GM12873 (cell line): ENCODE measurements around the gene CFAP77.

ENCODE experiments used
- CTCF ChIP-seq: IDR thresholded peaks from 2 replicates; pipeline ENCODE4 v1.5.1; 2012; ENCODE audit warnings: low read depth, mild to moderate bottlenecking, moderate library complexity, low read length, control low read depth; ENCODE audit not compliant: insufficient read depth; ENCODE audit errors: missing control alignments

CFAP77 gene

DNA sequence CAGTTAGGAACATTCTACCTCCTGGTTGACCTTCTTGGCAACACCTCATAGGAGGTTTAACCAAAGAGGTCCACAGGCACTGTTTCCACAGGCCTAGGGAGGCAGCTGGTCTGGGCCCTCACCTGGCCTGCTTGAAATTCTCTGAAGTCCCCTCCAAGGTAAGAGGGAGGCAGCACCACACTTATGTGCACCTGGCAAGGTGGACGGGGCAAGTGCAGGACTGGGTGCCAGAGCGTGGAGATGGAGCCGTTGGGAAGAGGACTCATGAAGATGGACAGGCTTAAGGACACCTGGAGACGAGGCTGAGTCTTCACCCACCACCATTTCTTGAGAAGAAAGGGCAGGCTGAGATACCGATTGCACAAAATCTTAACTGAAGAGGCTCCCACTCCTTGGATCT is 165.8 kb downstream of the CFAP77 start:
- TF ChIP-seq CTCF: no peak

- no peak for TF ChIP-seq CTCF
Measured at GRCh38 chr9:132577119-132577518, 167.1 kb downstream of the CFAP77 start.

DNA sequence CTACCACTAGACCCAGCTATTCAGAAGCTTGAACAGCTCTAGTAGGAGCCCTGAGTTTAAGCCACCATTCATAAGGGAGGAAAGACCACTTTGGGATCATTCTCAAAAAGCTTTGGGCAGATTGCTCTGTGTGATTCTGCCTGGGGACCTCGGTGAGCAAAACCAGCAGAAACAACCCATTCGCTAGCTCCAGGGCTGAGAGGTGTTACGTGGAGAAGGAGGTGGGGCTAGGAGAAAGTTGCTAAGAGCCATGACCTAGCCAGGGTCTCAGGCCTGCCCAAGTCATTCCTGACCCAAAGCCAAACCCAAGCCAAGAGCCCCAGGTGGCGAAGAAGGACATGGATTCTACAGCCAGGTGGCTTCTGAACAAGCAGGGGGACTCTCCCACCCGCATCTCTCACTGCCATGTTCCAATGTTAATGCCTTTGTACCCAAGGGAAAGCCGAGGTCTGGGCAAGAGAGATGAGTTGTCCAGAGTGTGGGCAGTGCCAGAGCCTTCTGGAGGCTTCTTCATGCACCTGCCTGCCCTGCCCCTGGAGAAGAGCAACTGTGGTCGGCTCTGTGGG is 168.4 kb downstream of the CFAP77 start:
- no peak for TF ChIP-seq CTCF

DNA sequence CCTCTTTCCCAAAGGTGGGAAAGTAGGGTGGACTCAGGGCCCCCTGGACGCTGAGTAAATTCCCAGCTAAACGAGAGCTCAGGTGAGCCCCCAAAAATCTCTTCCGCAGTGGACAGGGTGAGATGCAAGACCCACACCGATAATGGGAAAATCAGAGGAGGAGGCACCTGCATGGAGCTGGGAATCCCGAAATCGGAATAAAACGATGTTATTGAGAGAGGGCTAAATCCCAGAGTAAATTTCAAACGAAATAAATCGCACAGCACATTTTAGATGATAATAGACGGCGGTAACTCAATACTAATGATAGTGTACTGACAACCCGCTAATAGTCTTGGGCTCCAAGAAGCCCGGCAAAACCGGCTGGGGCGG is 169.4 kb downstream of the CFAP77 start:
- TF ChIP-seq CTCF: no peak

- no peak for TF ChIP-seq CTCF
Measured at GRCh38 chr9:132582276-132582785, 172.3 kb downstream of the CFAP77 start, which contains the start of gene BARHL1. BARHL1 (plus strand) TSS chr9:132582606; CDS start chr9:132582798, 192 bp downstream.

DNA sequence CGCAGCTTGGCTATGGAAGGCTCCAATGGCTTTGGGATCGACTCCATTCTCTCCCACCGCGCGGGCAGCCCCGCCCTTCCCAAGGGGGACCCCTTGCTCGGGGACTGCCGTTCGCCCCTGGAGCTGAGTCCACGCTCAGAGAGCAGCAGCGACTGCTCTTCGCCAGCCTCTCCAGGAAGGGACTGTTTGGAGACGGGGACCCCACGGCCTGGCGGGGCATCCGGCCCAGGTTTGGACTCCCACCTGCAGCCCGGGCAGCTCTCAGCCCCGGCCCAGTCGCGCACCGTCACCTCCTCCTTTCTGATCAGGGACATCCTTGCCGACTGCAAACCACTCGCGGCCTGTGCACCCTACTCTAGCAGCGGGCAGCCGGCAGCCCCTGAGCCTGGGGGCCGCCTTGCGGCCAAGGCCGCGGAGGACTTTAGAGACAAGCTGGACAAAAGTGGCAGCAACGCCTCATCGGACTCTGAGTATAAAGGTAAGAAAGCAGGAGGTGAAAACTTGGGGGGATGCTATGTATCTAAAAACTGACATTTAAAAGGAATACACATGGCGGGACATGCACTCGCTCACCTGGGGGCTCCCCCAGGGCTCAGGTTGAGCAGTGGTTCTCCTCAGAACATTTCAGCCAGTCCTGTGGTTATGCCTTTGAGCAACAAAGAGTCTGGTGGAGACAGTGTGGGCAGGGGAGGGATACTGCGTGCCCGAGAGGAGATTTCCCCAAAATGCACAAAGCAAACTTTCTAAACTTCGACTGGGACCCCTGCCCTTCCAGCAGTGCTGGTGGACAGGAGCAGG is 173.0 kb downstream of the CFAP77 start:
- TF ChIP-seq CTCF: no peak

DNA sequence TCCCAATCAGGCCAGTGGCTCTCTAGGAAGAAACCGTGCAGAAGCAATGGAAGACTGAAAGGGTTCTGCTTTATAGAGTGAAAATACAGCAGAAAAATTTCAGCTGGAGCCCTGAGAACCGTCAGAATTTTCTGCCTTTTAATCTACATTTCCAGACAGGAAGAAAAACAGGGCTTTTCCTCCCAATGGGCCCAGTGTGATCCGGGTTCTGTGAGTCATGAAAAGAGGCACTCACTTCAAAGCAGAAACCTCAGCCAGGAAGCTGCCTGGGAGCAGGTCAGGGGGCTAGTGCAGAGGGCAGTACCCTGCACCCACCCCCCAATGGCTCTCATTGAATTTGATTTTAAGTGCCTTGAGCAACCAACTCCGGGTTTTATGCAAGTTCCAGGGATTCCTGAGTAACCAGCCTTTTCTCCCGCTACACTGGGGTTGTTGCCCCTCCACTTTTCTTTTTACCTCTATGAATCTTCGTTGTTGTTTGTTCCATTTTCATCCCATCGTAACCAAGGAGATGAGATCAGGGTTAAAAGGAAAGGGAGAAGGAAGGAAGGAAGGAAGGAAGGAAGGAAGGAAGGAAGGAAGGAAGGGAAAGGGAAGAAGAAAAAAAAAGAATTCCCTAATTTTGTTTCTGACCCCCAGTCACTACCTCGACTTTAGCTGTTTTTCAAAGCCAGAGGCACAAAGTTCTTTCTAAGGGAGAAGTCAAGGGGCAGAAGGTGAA is 173.7 kb downstream of the CFAP77 start:
- TF ChIP-seq CTCF: no peak
